MM.1S (cell line): ENCODE data around the gene AZIN2.

Experiments
- DNase-seq: peaks from one replicate; pipeline ENCODE4 v3.0.0-alpha.2; 2015
- H2AFZ ChIP-seq: fragments of 300-600 bp; sonication (generic); 2 replicates; pipeline ENCODE4 v1.6.0; 2016; ENCODE audit warnings: antibody characterized with exemption, low read length
- H3F3A ChIP-seq: fragments of 300-600 bp; sonication (generic); 2 replicates; pipeline ENCODE4 v1.6.1; 2016; ENCODE audit warnings: mild to moderate bottlenecking, antibody characterized with exemption, low read length, moderate library complexity, mixed read lengths; ENCODE audit not compliant: insufficient read depth
- H3K27ac ChIP-seq: fragments of 300-600 bp; sonication (generic); 2 replicates; pipeline ENCODE4 v1.5.1; 2016; ENCODE audit warnings: mild to moderate bottlenecking, low read length
- H3K27me3 ChIP-seq: fragments of 300-600 bp; sonication (generic); replicated peaks from 2 replicates; pipeline ENCODE4 v1.6.0; 2016; ENCODE audit warnings: low read length; ENCODE audit not compliant: insufficient read depth
- H3K36me3 ChIP-seq: fragments of 300-600 bp; sonication (generic); replicated peaks from 2 replicates; pipeline ENCODE4 v1.6.1; 2016; ENCODE audit warnings: mild to moderate bottlenecking, low read length, mixed read lengths; ENCODE audit not compliant: insufficient read depth
- H3K4me1 ChIP-seq: fragments of 300-600 bp; sonication (generic); 2 replicates; pipeline ENCODE4 v1.6.1; 2016; ENCODE audit warnings: low read length, mixed read lengths
- H3K4me2 ChIP-seq: fragments of 300-600 bp; sonication (generic); 2 replicates; pipeline ENCODE4 v1.6.0; 2016; ENCODE audit warnings: low read depth, low read length
- H3K4me3 ChIP-seq: fragments of 300-600 bp; sonication (generic); 2 replicates; pipeline ENCODE4 v1.5.1; 2016; ENCODE audit warnings: low read length, mixed read lengths
- H3K79me2 ChIP-seq: fragments of 300-600 bp; sonication (generic); 2 replicates; pipeline ENCODE4 v1.6.1; 2016; ENCODE audit warnings: mixed run types, low read length, mixed read lengths
- H3K9ac ChIP-seq: fragments of 300-600 bp; sonication (generic); 2 replicates; pipeline ENCODE4 v1.6.1; 2016; ENCODE audit warnings: low read length, mixed read lengths
- H3K9me2 ChIP-seq: fragments of 300-600 bp; sonication (generic); replicated peaks from 2 replicates; pipeline ENCODE4 v1.6.1; 2016; ENCODE audit warnings: mild to moderate bottlenecking, low read length, mixed read lengths; ENCODE audit not compliant: insufficient read depth
- H3K9me3 ChIP-seq: fragments of 300-600 bp; sonication (generic); replicated peaks from 2 replicates; pipeline ENCODE4 v1.6.1; 2016; ENCODE audit warnings: mild to moderate bottlenecking, low read length, mixed read lengths; ENCODE audit not compliant: insufficient read depth
- H4K20me1 ChIP-seq: fragments of 300-600 bp; sonication (generic); 2 replicates; pipeline ENCODE4 v1.6.1; 2016; ENCODE audit warnings: mild to moderate bottlenecking, low read length, moderate library complexity, mixed read lengths; ENCODE audit not compliant: insufficient read depth
- EZH2 ChIP-seq: fragments of 300-600 bp; sonication (generic); optimal IDR thresholded peaks from 2 replicates; pipeline ENCODE3; 2017; ENCODE audit warnings: low read depth, mild to moderate bottlenecking, antibody characterized with exemption, low read length, mixed read lengths
- EZH2phosphoT487 ChIP-seq: fragments of 300-600 bp; sonication (generic); IDR thresholded peaks from 2 replicates; pipeline ENCODE4 v1.6.1; 2018; ENCODE audit warnings: antibody characterized with exemption, low read length
- TF ChIP-seq, protein P1 (sequence below): fragments of 300-600 bp; sonication (generic); IDR thresholded peaks from 2 replicates; pipeline ENCODE4 v1.5.1; 2016; ENCODE audit warnings: antibody characterized with exemption, low read length, mixed read lengths

The AZIN2 gene

DNA sequence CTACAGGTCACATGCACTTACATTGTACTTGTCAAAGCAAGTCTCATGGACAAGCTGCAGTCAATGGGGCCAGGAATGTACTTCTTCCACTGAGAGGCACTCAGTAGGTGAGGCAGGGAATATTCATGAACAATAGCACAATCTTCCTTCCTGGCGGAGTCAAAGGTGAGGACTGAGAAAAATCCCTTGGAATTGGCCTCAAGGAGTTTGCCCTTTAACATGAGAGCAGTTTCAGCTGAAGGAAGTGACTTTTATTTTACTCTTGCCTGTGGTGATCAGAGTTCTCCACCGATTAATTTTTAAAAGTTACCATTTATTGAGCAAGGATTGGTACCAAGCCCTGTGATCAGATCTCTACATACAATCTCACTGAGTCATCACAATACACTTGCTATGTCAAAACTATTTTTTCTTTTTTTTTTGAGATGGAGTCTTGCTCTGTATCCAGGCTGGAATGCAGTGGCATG lies 33.1 kb upstream of the AZIN2 start:
- no peak overlapping the region for H3K9ac ChIP-seq
- H2AFZ ChIP-seq = no peak overlapping the region
- H3K4me1 ChIP-seq = peaks cover 8% of the 10 kb centered on the region
- H3K9me2 ChIP-seq = no peaks in the 10 kb centered on the region
- no peaks in the 10 kb centered on the region for H3F3A ChIP-seq
- no peaks in the 10 kb centered on the region for H3K36me3 ChIP-seq
- no peaks in the 10 kb centered on the region for H4K20me1 ChIP-seq
- H3K27ac ChIP-seq = no peak overlapping the region
- no peak overlapping the region for H3K4me3 ChIP-seq
- H3K4me2 ChIP-seq = no peak overlapping the region
- H3K9me3 ChIP-seq = no peaks in the 10 kb centered on the region
- no peak for DNase-seq
- no peak for TF ChIP-seq EZH2phosphoT487
- TF ChIP-seq EZH2 = no peak
- TF ChIP-seq, protein P1, sequence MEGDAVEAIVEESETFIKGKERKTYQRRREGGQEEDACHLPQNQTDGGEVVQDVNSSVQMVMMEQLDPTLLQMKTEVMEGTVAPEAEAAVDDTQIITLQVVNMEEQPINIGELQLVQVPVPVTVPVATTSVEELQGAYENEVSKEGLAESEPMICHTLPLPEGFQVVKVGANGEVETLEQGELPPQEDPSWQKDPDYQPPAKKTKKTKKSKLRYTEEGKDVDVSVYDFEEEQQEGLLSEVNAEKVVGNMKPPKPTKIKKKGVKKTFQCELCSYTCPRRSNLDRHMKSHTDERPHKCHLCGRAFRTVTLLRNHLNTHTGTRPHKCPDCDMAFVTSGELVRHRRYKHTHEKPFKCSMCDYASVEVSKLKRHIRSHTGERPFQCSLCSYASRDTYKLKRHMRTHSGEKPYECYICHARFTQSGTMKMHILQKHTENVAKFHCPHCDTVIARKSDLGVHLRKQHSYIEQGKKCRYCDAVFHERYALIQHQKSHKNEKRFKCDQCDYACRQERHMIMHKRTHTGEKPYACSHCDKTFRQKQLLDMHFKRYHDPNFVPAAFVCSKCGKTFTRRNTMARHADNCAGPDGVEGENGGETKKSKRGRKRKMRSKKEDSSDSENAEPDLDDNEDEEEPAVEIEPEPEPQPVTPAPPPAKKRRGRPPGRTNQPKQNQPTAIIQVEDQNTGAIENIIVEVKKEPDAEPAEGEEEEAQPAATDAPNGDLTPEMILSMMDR = no peak
- H3K79me2 ChIP-seq = no peaks in the 10 kb centered on the region
- no peaks in the 10 kb centered on the region for H3K27me3 ChIP-seq

DNA sequence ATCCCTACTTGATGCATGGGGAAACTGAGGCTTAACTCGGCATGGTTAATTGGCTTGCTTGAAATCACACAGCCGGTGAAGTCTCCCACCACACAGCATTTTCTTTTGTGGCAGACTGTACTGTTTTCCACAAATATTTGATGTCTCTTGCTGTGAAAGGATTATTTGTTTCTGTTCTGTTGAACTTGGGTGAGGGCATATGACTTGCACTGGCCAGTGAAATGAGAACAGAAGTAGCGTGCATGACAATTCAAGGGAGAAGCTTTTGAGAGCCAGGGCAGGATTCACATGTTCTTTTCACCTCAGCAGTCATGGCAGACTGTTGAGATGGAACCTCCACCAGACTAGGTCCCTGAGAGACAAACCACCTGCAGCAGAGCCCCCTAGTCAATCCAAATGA lies 32.5 kb upstream of the AZIN2 start:
- no peaks in the 10 kb centered on the region for H3K36me3 ChIP-seq
- no peak overlapping the region for H3K9ac ChIP-seq
- H3K27me3 ChIP-seq = no peaks in the 10 kb centered on the region
- no peaks in the 10 kb centered on the region for H3K79me2 ChIP-seq
- H3K4me1 ChIP-seq = peaks cover 8% of the 10 kb centered on the region
- TF ChIP-seq, protein P1 = no peak
- TF ChIP-seq EZH2phosphoT487 (no peak), EZH2 (no peak)
- H3K9me2 ChIP-seq = no peaks in the 10 kb centered on the region
- no peak for DNase-seq
- H3F3A ChIP-seq = no peaks in the 10 kb centered on the region
- H3K4me3 ChIP-seq = no peak overlapping the region
- no peak overlapping the region for H3K4me2 ChIP-seq
- no peaks in the 10 kb centered on the region for H3K9me3 ChIP-seq
- H3K27ac ChIP-seq = no peak overlapping the region
- H4K20me1 ChIP-seq = no peaks in the 10 kb centered on the region
- H2AFZ ChIP-seq = no peak overlapping the region

DNA sequence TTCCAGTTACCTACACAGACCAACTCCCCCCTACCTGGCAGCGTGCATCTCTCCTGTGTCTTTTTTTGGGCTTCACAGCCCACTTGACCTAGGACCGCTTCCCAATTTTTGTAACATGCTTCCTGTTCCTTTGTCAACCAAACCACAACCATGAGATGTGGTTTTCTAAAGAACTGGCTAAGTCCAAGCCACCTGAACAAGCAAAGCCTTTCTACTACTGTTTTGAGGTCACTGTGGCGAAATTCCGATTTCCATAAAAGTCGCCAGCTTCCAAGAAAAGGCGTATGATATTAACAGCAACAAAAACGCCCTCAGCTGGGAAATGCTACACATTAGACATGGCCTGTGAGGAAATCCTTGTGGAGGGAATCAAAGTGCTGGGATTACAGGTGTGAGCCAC lies 31.6 kb upstream of the AZIN2 start:
- H3K9me3 ChIP-seq = no peaks in the 10 kb centered on the region
- no peaks in the 10 kb centered on the region for H3K27me3 ChIP-seq
- no peak for TF ChIP-seq EZH2phosphoT487
- TF ChIP-seq EZH2 = no peak
- TF ChIP-seq, protein P1 = no peak
- no peak overlapping the region for H3K4me3 ChIP-seq
- no peaks in the 10 kb centered on the region for H3K36me3 ChIP-seq
- DNase-seq = no peak
- no peaks in the 10 kb centered on the region for H3K79me2 ChIP-seq
- H3K27ac ChIP-seq = no peak overlapping the region
- no peak overlapping the region for H3K9ac ChIP-seq
- no peaks in the 10 kb centered on the region for H4K20me1 ChIP-seq
- H3K4me2 ChIP-seq = no peak overlapping the region
- peaks cover 8% of the 10 kb centered on the region for H3K4me1 ChIP-seq
- H2AFZ ChIP-seq = no peak overlapping the region
- H3K9me2 ChIP-seq = no peaks in the 10 kb centered on the region
- no peaks in the 10 kb centered on the region for H3F3A ChIP-seq
